Stomach (tissue), 4 donors: ENCODE results near the gene CLEC18B.

Experiments used
- CTCF ChIP-seq, 7 experiments: fragments of 450-650 bp in 4 of 7; fragments of 200-600 bp in 3 of 7; sonication (generic) in 3 of 7; IDR thresholded peaks; one replicate each; pipeline ENCODE4 v1.5.1; 2016 to 2019; ENCODE audit warnings: antibody characterized with exemption in 7 of 7, control low read depth in 2 of 7, mild to moderate bottlenecking in 1 of 7
- EP300 ChIP-seq: sonication (generic); formaldehyde crosslinking; IDR thresholded peaks from one replicate; pipeline ENCODE4 v1.6.1; 2017; ENCODE audit warnings: antibody characterized with exemption
- POLR2A ChIP-seq, 4 donors: fragments of 450-650 bp; IDR thresholded peaks; one replicate each; pipeline ENCODE4 v1.6.1; 2016; ENCODE audit warnings: antibody characterized with exemption in 4 of 4, control low read depth in 2 of 4, mild to moderate bottlenecking in 1 of 4, moderate library complexity in 1 of 4

- TF ChIP-seq POLR2A (IDR thresholded peaks at IDR 0.05) = no peak
- TF ChIP-seq CTCF (IDR thresholded peaks at IDR 0.05) = no peak
- no peak for TF ChIP-seq EP300
These were observed 44.8 kb upstream of the CLEC18B start for GRCh38 chr16:74465851-74466685.
